Measurements from ENCODE around the gene PIK3R2. TPM values are rescaled to one million over a fixed set of nuclear protein-coding genes. Genes with fewer than 3 reads are reported as not detected.

Gene PIK3R2
- total and polyA plus RNA-seq, 4 donors: 1.5 to 37.8 (median 7.7) TPM

- Histone ChIP-seq H3K9me3 (ENCODE audit: control insufficient read depth in 4 of 4, low read length in 3 of 4) (no peaks in the 10 kb centered on the region), H3K36me3 (ENCODE audit: control insufficient read depth in 4 of 4, insufficient read depth in 3 of 4, low read depth in 1 of 4, low read length in 3 of 4) (peaks cover 0 to 12% (median 4%) of the 10 kb centered on the region in 4 donors), H3K9ac (ENCODE audit: low read depth in 1 of 2, low read length in 2 of 2) (no peak overlapping the region), H3K4me1 (ENCODE audit: control insufficient read depth in 4 of 4, insufficient read depth in 4 of 4, low read length in 3 of 4) (peaks cover 8 to 16% (median 13%) of the 10 kb centered on the region in 4 donors), H3K27me3 (ENCODE audit: control insufficient read depth in 4 of 4, insufficient read depth in 4 of 4, low read length in 3 of 4) (no peaks in the 10 kb centered on the region), H3K27ac (ENCODE audit: low read depth in 1 of 2, low read length in 2 of 2) (no peak overlapping the region), H3K4me3 (ENCODE audit: low read depth in 1 of 3, low read length in 3 of 3) (no peak overlapping the region)
- no peak for TF ChIP-seq HNF4G (IDR thresholded peaks at IDR 0.05)
- WGBS: 87% methylated on average over 6 of the region's 6 CpGs
- no peak for DNase-seq (ENCODE audit: low spot score)
Measured at GRCh38 chr19:18197941-18198340, 45.0 kb downstream of the PIK3R2 start.

GRCh38 chr19:18198374-18198773 lies 45.4 kb downstream of the PIK3R2 start:
- no peak overlapping the region for H3K27ac ChIP-seq (ENCODE audit: low read depth in 1 of 2, low read length in 2 of 2)
- H3K4me3 ChIP-seq (ENCODE audit: low read depth in 1 of 3, low read length in 3 of 3): no peak overlapping the region
- peaks cover 0 to 12% (median 4%) of the 10 kb centered on the region in 4 donors for H3K36me3 ChIP-seq (ENCODE audit: control insufficient read depth in 4 of 4, insufficient read depth in 3 of 4, low read depth in 1 of 4, low read length in 3 of 4)
- peaks cover 13 to 20% (median 17%) of the 10 kb centered on the region in 4 donors for H3K4me1 ChIP-seq (ENCODE audit: control insufficient read depth in 4 of 4, insufficient read depth in 4 of 4, low read length in 3 of 4)
- H3K27me3 ChIP-seq (ENCODE audit: control insufficient read depth in 4 of 4, insufficient read depth in 4 of 4, low read length in 3 of 4): no peaks in the 10 kb centered on the region
- no peaks in the 10 kb centered on the region for H3K9me3 ChIP-seq (ENCODE audit: control insufficient read depth in 4 of 4, low read length in 3 of 4)
- DNase-seq (ENCODE audit: low spot score): no peak
- WGBS: 94% methylated on average over 6 of the region's 6 CpGs
- TF ChIP-seq MAX (IDR thresholded peaks at IDR 0.05): no peak
- TF ChIP-seq CTCF (IDR thresholded peaks at IDR 0.05; ENCODE audit: low read depth, low read length, missing input control): no peak
- no peak for TF ChIP-seq JUND (IDR thresholded peaks at IDR 0.05)
- no peak for TF ChIP-seq HNF4A (conservative IDR thresholded peaks at IDR 0.05)
- no peak for TF ChIP-seq ZBTB33 (IDR thresholded peaks at IDR 0.05)
- no peak for TF ChIP-seq RAD21 (IDR thresholded peaks at IDR 0.05)
- TF ChIP-seq HNF4G (IDR thresholded peaks at IDR 0.05): no peak
- no peak for TF ChIP-seq FOXA1 (IDR thresholded peaks at IDR 0.05)
- no peak for TF ChIP-seq RXRA (IDR thresholded peaks at IDR 0.05)
- no peak for TF ChIP-seq ATF3 (IDR thresholded peaks at IDR 0.05)
- TF ChIP-seq FOXA2 (IDR thresholded peaks at IDR 0.05): no peak
- TF ChIP-seq TAF1 (conservative IDR thresholded peaks at IDR 0.05): no peak
- H3K9ac ChIP-seq (ENCODE audit: low read depth in 1 of 2, low read length in 2 of 2): no peak overlapping the region

GRCh38 chr19:18202397-18202777 lies 49.4 kb downstream of the PIK3R2 start:
- H3K27me3 ChIP-seq (ENCODE audit: control insufficient read depth in 4 of 4, insufficient read depth in 4 of 4, low read length in 3 of 4): no peaks in the 10 kb centered on the region
- H3K4me3 ChIP-seq (ENCODE audit: low read depth in 1 of 3, low read length in 3 of 3): no peak overlapping the region
- H3K9me3 ChIP-seq (ENCODE audit: control insufficient read depth in 4 of 4, low read length in 3 of 4): no peaks in the 10 kb centered on the region
- WGBS: 92% methylated on average over 24 of the region's 24 CpGs
- H3K27ac ChIP-seq (ENCODE audit: low read depth in 1 of 2, low read length in 2 of 2): no peak overlapping the region
- peaks cover 0 to 7% (median 4%) of the 10 kb centered on the region in 4 donors for H3K36me3 ChIP-seq (ENCODE audit: control insufficient read depth in 4 of 4, insufficient read depth in 3 of 4, low read depth in 1 of 4, low read length in 3 of 4)
- no peak for DNase-seq (ENCODE audit: low spot score)
- peaks cover 7 to 20% (median 13%) of the 10 kb centered on the region in 4 donors for H3K4me1 ChIP-seq (ENCODE audit: control insufficient read depth in 4 of 4, insufficient read depth in 4 of 4, low read length in 3 of 4)
- no peak overlapping the region for H3K9ac ChIP-seq (ENCODE audit: low read depth in 1 of 2, low read length in 2 of 2)
- TF ChIP-seq GABPA (IDR thresholded peaks at IDR 0.05 in 1 of 2, conservative IDR thresholded peaks at IDR 0.05 in 1 of 2) (no peak), FOXA1 (IDR thresholded peaks at IDR 0.05) (no peak), HNF4A (conservative IDR thresholded peaks at IDR 0.05) (no peak), TAF1 (conservative IDR thresholded peaks at IDR 0.05) (no peak), FOXA2 (IDR thresholded peaks at IDR 0.05) (no peak), NR2F2 (IDR thresholded peaks at IDR 0.05) (no peak), YY1 (IDR thresholded peaks at IDR 0.05) (no peak), EGR1 (IDR thresholded peaks at IDR 0.05; ENCODE audit: low read depth in 2 of 2) (no peak), RAD21 (IDR thresholded peaks at IDR 0.05) (no peak), ZBTB33 (IDR thresholded peaks at IDR 0.05) (no peak), JUND (IDR thresholded peaks at IDR 0.05) (no peak), REST (IDR thresholded peaks at IDR 0.05) (no peak), SP1 (IDR thresholded peaks at IDR 0.05) (no peak), RXRA (IDR thresholded peaks at IDR 0.05) (no peak), MAX (IDR thresholded peaks at IDR 0.05) (no peak)
